Measurements from ENCODE around the gene SDF4. TPM values are rescaled to one million over a fixed set of nuclear protein-coding genes. Genes with fewer than 3 reads are reported as not detected.

The SDF4 gene
- total RNA-seq, 4 donors from 2014 or later = 153 to 267 (median 226) TPM

DNA sequence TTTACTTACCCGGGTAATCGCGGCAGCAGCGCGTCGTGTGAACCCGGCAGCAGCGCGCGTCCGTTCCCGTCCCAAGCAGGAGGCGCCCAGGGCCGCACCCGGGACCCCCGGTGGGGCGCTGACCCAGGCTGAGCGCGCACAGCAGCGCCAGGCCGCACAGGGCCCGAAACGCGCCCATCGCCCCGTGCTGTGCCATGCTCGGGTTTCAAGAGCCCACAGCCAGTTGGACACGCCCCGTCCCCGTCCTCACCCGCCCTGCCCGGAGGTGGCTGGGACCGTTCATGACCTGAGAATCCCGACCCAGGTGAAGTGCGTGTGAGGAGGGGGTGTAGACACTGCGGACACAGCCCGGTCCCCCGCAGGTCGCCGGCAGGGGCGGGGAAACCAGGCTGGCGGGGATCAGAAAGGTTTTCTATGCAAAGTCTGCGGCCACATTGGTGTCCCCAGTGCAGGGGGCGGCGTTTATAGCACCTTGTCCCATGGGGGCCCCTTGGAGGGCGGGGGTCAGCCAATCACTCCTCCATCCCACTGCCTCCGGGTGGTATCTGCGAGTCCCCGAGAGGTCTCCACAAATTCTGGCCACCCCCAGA is 25.3 kb downstream of the SDF4 start, which contains the start of gene TNFRSF18:
TNFRSF18 (minus strand) TSS at position 217 of the 590 bp plus-strand sequence; CDS start at position 196, 21 bp downstream.
- H3K27me3 ChIP-seq = peaks cover 76% of the 10 kb centered on the region
- H3K4me3 ChIP-seq = peak within 1 kb of the TSS in 2 of 4 donors; percentile 26 to 34
- in situ Hi-C loops (cut with MboI; ENCODE audit: low pct_ligation_motif_present in 1 of 4, low pct_unique_long_range_greater_than_20kb in 1 of 4, low sequenced_read_pairs in 3 of 4) = no loop called here

DNA sequence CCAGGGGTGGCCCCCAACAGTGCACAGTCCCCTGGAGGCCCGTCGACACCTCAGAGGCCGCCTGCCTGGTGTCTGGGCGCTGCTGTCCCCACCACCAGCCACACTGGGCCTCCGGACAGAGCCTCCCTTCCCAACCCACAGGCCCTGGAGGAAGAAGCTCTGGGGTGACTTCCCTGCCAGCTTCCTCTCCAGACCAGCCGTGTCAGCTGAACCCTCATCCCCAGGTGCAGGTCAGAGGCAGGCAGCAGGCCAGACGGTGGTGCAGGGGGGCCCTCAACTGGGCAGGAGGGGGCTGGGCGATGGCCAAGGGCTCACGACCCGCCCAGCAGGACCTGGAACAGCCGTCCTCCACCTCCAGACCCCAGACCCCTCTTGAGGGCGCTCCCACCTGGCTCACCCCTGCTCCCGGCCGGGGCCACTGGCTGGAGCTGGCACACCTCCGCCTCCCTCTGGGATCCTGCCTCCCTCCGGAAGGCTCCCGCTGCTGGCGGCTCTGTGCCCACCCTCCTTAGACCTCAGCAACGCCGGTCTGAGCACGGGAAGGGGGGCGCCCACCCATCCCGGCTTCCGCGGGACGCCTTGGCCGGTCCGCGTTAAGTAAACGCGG is 25.9 kb downstream of the SDF4 start:
- Histone ChIP-seq H3K4me3 (peak overlapping the region in 2 of 4 donors; percentile 26 to 34), H3K36me3 (no peaks in the 10 kb centered on the region), H3K27ac (peak overlapping the region in 2 of 4 donors; percentile 12 to 81), H3K9me3 (no peaks in the 10 kb centered on the region), H3K27me3 (peaks cover 82% of the 10 kb centered on the region), H3K4me1 (peaks cover 9 to 37% (median 25%) of the 10 kb centered on the region in 4 donors)
- intact Hi-C loops (cut with DNase I; ENCODE audit: low total_unique reads) (no loop called here), in situ Hi-C loops (cut with MboI; ENCODE audit: low pct_ligation_motif_present in 1 of 4, low pct_unique_long_range_greater_than_20kb in 1 of 4, low sequenced_read_pairs in 3 of 4) (no loop called here)
- WGBS, 2 donors (ENCODE audit: low coverage in 1 of 2) = 35% methylated on average over 25 of the region's 31 CpGs; no CpG with 5 or more reads in 1 of the 2 donors
- TF ChIP-seq, protein P1, sequence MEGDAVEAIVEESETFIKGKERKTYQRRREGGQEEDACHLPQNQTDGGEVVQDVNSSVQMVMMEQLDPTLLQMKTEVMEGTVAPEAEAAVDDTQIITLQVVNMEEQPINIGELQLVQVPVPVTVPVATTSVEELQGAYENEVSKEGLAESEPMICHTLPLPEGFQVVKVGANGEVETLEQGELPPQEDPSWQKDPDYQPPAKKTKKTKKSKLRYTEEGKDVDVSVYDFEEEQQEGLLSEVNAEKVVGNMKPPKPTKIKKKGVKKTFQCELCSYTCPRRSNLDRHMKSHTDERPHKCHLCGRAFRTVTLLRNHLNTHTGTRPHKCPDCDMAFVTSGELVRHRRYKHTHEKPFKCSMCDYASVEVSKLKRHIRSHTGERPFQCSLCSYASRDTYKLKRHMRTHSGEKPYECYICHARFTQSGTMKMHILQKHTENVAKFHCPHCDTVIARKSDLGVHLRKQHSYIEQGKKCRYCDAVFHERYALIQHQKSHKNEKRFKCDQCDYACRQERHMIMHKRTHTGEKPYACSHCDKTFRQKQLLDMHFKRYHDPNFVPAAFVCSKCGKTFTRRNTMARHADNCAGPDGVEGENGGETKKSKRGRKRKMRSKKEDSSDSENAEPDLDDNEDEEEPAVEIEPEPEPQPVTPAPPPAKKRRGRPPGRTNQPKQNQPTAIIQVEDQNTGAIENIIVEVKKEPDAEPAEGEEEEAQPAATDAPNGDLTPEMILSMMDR (IDR thresholded peaks at IDR 0.05) = no peak
- no peak for TF ChIP-seq POLR2AphosphoS5 (IDR thresholded peaks at IDR 0.05)
- no peak for TF ChIP-seq EP300 (IDR thresholded peaks at IDR 0.05; ENCODE audit: low read depth)
- TF ChIP-seq POLR2A (IDR thresholded peaks at IDR 0.05) = no peak
- peak; percentile 32 for DNase-seq

More for the DNA sequence above, 25.3 kb downstream of the SDF4 start, which contains the start of gene TNFRSF18:
- WGBS, 2 donors (ENCODE audit: low coverage in 1 of 2) = 9% methylated on average over 44 of the region's 49 CpGs; no CpG with 5 or more reads in 1 of the 2 donors
- H3K9me3 ChIP-seq = no peaks in the 10 kb centered on the region
- DNase-seq = peak; percentile 75
- intact Hi-C loops (cut with DNase I; ENCODE audit: low total_unique reads) = no loop called here
- H3K27ac ChIP-seq = peak within 1 kb of the TSS in 3 of 4 donors; percentile 25 to 81 (median 44)
- TF ChIP-seq POLR2AphosphoS5 (IDR thresholded peaks at IDR 0.05) (peak in 1 of 3 donors; percentile 32), EP300 (IDR thresholded peaks at IDR 0.05; ENCODE audit: low read depth) (no peak)
- H3K36me3 ChIP-seq = no peaks in the 10 kb centered on the region
- peaks cover 7 to 31% (median 19%) of the 10 kb centered on the region in 4 donors for H3K4me1 ChIP-seq

DNA sequence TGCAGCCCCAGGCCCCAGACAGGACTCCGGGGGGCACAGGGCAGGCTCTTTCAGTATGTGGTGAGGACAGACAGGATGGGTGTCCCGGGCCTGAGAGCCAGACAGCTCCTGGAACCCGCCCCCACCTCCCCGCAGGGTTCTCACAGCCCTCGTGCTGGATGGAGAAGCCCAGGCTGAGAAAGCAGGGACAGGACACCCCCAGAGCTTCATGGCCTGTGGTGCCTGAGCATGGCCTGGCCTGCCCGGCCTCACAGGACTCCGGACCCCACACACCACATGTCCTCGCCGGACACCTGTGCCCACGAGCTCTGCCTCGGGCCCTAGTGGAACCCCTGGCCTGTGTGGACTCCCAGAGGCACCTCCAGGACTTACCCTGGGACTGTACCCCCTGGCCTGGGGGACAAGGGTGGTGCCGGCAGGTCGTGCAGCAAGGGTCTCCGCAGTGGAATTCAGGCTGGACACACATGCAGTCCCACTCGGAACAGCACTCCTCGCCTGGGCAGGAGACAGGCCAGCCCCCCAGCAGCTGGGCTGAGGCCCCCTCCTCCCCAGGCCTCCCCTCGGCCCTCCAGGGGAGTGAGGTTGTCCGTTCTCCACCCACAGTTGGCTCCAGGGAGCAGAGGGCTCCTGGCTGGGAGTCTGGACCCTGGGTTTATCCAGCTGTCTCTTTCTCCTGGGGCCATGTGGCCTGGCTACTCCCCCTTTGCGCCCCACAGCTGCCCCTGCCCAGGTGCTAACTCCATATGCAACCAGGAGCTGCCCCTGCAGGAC is 26.6 kb downstream of the SDF4 start:
- no peaks in the 10 kb centered on the region for H3K9me3 ChIP-seq
- peaks cover 9 to 40% (median 28%) of the 10 kb centered on the region in 4 donors for H3K4me1 ChIP-seq
- TF ChIP-seq POLR2A (IDR thresholded peaks at IDR 0.05) = no peak
- no peak for TF ChIP-seq POLR2AphosphoS5 (IDR thresholded peaks at IDR 0.05)
- no peak for TF ChIP-seq EP300 (IDR thresholded peaks at IDR 0.05; ENCODE audit: low read depth)
- TF ChIP-seq, protein P1 (IDR thresholded peaks at IDR 0.05) = no peak
- peak overlapping the region in 1 of 4 donors; percentile 81 for H3K27ac ChIP-seq
- H3K36me3 ChIP-seq = no peaks in the 10 kb centered on the region
- intact Hi-C loops (cut with DNase I; ENCODE audit: low total_unique reads) = no loop called here
- in situ Hi-C loops (cut with MboI; ENCODE audit: low pct_ligation_motif_present in 1 of 4, low pct_unique_long_range_greater_than_20kb in 1 of 4, low sequenced_read_pairs in 3 of 4) = no loop called here
- 87% methylated on average over 16 of the region's 19 CpGs; no CpG with 5 or more reads in 1 of the 2 donors for WGBS, 2 donors (ENCODE audit: low coverage in 1 of 2)
- DNase-seq = peak; percentile 9
- H3K4me3 ChIP-seq = peak overlapping the region in 1 of 4 donors; percentile 26
- peaks cover 83% of the 10 kb centered on the region for H3K27me3 ChIP-seq

DNA sequence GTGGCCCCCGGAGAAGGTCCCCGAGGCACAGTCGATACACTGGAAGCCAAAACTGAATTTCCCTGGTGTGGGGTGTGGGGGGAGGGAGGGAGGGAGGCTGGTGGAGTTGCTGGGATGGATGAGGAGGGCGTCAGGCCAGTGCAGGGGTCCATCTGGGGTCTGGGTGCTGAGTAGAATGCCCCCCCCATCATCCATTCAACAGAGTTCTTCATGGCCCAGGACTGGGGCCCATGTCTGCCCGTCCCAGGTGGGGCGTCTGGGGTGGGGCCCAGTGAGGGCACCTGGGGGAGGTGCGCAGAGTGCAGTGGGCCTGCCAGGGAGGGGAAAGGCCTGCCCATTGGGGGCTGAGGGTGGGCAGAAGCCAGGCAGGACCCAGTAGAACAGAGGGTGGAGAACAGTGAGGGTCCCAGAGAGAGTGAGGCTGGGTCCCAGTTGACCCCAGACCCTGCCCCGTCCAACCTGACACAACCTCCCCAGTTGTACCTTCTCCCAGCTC is 27.3 kb downstream of the SDF4 start:
- Histone ChIP-seq H3K4me1 (peaks cover 9 to 40% (median 28%) of the 10 kb centered on the region in 4 donors), H3K27me3 (peaks cover 84% of the 10 kb centered on the region)

More for the DNA sequence above, 27.3 kb downstream of the SDF4 start:
- Histone ChIP-seq H3K4me3 (no peak overlapping the region), H3K27ac (no peak overlapping the region), H3K9me3 (no peaks in the 10 kb centered on the region), H3K36me3 (no peaks in the 10 kb centered on the region)
- in situ Hi-C loops (cut with MboI; ENCODE audit: low pct_ligation_motif_present in 1 of 4, low pct_unique_long_range_greater_than_20kb in 1 of 4, low sequenced_read_pairs in 3 of 4) = no loop called here
- DNase-seq = no peak
- WGBS, 2 donors (ENCODE audit: low coverage in 1 of 2) = 73 to 88% methylated on average over 3 to 8 of the region's 8 CpGs
- TF ChIP-seq, protein P1 (IDR thresholded peaks at IDR 0.05) = no peak
- no peak for TF ChIP-seq POLR2AphosphoS5 (IDR thresholded peaks at IDR 0.05)
- no peak for TF ChIP-seq EP300 (IDR thresholded peaks at IDR 0.05; ENCODE audit: low read depth)
- TF ChIP-seq POLR2A (IDR thresholded peaks at IDR 0.05) = no peak
- intact Hi-C loops (cut with DNase I; ENCODE audit: low total_unique reads) = no loop called here
